Mucosa of rectum (tissue), 2 donors: ENCODE data around the gene CAMK1D.

Experiments used
- H3K27ac ChIP-seq, 2 donors: one replicate each; pipeline ENCODE4 v1.7.0; 2013; ENCODE audit warnings: inconsistent platforms in 2 of 2, low read depth in 2 of 2, low read length in 2 of 2
- H3K27me3 ChIP-seq, 2 donors: one replicate each; pipeline ENCODE4 v1.7.0; 2013; ENCODE audit warnings: low read length in 2 of 2; ENCODE audit not compliant: control insufficient read depth in 2 of 2, insufficient read depth in 2 of 2
- H3K36me3 ChIP-seq, 2 donors: one replicate each; pipeline ENCODE4 v1.7.0; 2013; ENCODE audit warnings: low read length in 2 of 2; ENCODE audit not compliant: control insufficient read depth in 2 of 2, insufficient read depth in 2 of 2
- H3K4me1 ChIP-seq, 2 donors: one replicate each; pipeline ENCODE4 v1.7.0; 2013; ENCODE audit warnings: low read length in 2 of 2, mild to moderate bottlenecking in 1 of 2; ENCODE audit not compliant: control insufficient read depth in 2 of 2, insufficient read depth in 2 of 2
- H3K4me3 ChIP-seq, 2 donors: one replicate each; pipeline ENCODE4 v1.7.0; 2013; ENCODE audit warnings: low read length in 2 of 2
- H3K9ac ChIP-seq, 2 donors: one replicate each; pipeline ENCODE4 v1.7.0; 2013; ENCODE audit warnings: low read length in 2 of 2, low read depth in 1 of 2, mild to moderate bottlenecking in 1 of 2
- H3K9me3 ChIP-seq, 2 donors: one replicate each; pipeline ENCODE4 v1.7.0; 2013; ENCODE audit warnings: low read length in 2 of 2; ENCODE audit not compliant: control insufficient read depth in 2 of 2
- donor health status: healthy.
- donor health status: Normal muscosa, but diverticular disease.

CAMK1D gene

GRCh38 chr10:12561307-12561706 lies 212.0 kb downstream of the CAMK1D start:
- H3K27me3 ChIP-seq = no peaks in the 10 kb centered on the region
- H3K9me3 ChIP-seq = no peaks in the 10 kb centered on the region
- no peak overlapping the region for H3K9ac ChIP-seq
- H3K4me1 ChIP-seq = no peaks in the 10 kb centered on the region
- H3K36me3 ChIP-seq = no peaks in the 10 kb centered on the region
- no peak overlapping the region for H3K4me3 ChIP-seq
- H3K27ac ChIP-seq = no peak overlapping the region

GRCh38 chr10:12561720-12562119 lies 212.4 kb downstream of the CAMK1D start:
- no peaks in the 10 kb centered on the region for H3K4me1 ChIP-seq
- no peaks in the 10 kb centered on the region for H3K9me3 ChIP-seq
- no peaks in the 10 kb centered on the region for H3K36me3 ChIP-seq
- no peak overlapping the region for H3K4me3 ChIP-seq
- H3K9ac ChIP-seq = no peak overlapping the region
- no peaks in the 10 kb centered on the region for H3K27me3 ChIP-seq
- H3K27ac ChIP-seq = no peak overlapping the region

GRCh38 chr10:12563489-12563888 lies 214.1 kb downstream of the CAMK1D start:
- Histone ChIP-seq H3K4me1 (no peaks in the 10 kb centered on the region), H3K9ac (no peak overlapping the region), H3K27me3 (no peaks in the 10 kb centered on the region), H3K4me3 (no peak overlapping the region), H3K36me3 (no peaks in the 10 kb centered on the region), H3K9me3 (no peaks in the 10 kb centered on the region), H3K27ac (no peak overlapping the region)

- H3K27ac ChIP-seq = no peak overlapping the region
- no peaks in the 10 kb centered on the region for H3K27me3 ChIP-seq
- H3K4me3 ChIP-seq = no peak overlapping the region
- no peaks in the 10 kb centered on the region for H3K4me1 ChIP-seq
- no peaks in the 10 kb centered on the region for H3K9me3 ChIP-seq
- no peaks in the 10 kb centered on the region for H3K36me3 ChIP-seq
- H3K9ac ChIP-seq = no peak overlapping the region
These were observed 214.8 kb downstream of the CAMK1D start for GRCh38 chr10:12564173-12564572.

- Histone ChIP-seq H3K9ac (no peak overlapping the region), H3K4me1 (no peaks in the 10 kb centered on the region), H3K4me3 (no peak overlapping the region), H3K27ac (no peak overlapping the region), H3K9me3 (no peaks in the 10 kb centered on the region), H3K27me3 (no peaks in the 10 kb centered on the region), H3K36me3 (no peaks in the 10 kb centered on the region)
These were observed 217.1 kb downstream of the CAMK1D start for GRCh38 chr10:12566161-12567115.

- H3K27ac ChIP-seq = no peak overlapping the region
- H3K27me3 ChIP-seq = no peaks in the 10 kb centered on the region
- no peaks in the 10 kb centered on the region for H3K4me1 ChIP-seq
- no peak overlapping the region for H3K9ac ChIP-seq
- no peaks in the 10 kb centered on the region for H3K36me3 ChIP-seq
- no peaks in the 10 kb centered on the region for H3K9me3 ChIP-seq
- no peak overlapping the region for H3K4me3 ChIP-seq
These were observed 219.2 kb downstream of the CAMK1D start for GRCh38 chr10:12568391-12569009.

GRCh38 chr10:12572281-12572680 lies 222.9 kb downstream of the CAMK1D start:
- Histone ChIP-seq H3K36me3 (no peaks in the 10 kb centered on the region), H3K9ac (no peak overlapping the region), H3K4me3 (no peak overlapping the region), H3K4me1 (no peaks in the 10 kb centered on the region), H3K27me3 (no peaks in the 10 kb centered on the region), H3K9me3 (peaks cover 0 to 3% of the 10 kb centered on the region in 2 donors), H3K27ac (no peak overlapping the region)

- H3K27ac ChIP-seq = no peak overlapping the region
- no peaks in the 10 kb centered on the region for H3K4me1 ChIP-seq
- no peaks in the 10 kb centered on the region for H3K27me3 ChIP-seq
- no peaks in the 10 kb centered on the region for H3K36me3 ChIP-seq
- no peak overlapping the region for H3K9ac ChIP-seq
- H3K4me3 ChIP-seq = no peak overlapping the region
- H3K9me3 ChIP-seq = peaks cover 0 to 3% of the 10 kb centered on the region in 2 donors
These were observed 228.3 kb downstream of the CAMK1D start for GRCh38 chr10:12577610-12578009.

- Histone ChIP-seq H3K4me1 (no peaks in the 10 kb centered on the region), H3K4me3 (no peak overlapping the region), H3K36me3 (no peaks in the 10 kb centered on the region), H3K27ac (no peak overlapping the region), H3K9ac (no peak overlapping the region), H3K27me3 (no peaks in the 10 kb centered on the region), H3K9me3 (peaks cover 0 to 3% of the 10 kb centered on the region in 2 donors)
These were observed 230.9 kb downstream of the CAMK1D start for GRCh38 chr10:12579954-12580858.
